Measurements from ENCODE around the gene NETO1.

The NETO1 gene, protein sequence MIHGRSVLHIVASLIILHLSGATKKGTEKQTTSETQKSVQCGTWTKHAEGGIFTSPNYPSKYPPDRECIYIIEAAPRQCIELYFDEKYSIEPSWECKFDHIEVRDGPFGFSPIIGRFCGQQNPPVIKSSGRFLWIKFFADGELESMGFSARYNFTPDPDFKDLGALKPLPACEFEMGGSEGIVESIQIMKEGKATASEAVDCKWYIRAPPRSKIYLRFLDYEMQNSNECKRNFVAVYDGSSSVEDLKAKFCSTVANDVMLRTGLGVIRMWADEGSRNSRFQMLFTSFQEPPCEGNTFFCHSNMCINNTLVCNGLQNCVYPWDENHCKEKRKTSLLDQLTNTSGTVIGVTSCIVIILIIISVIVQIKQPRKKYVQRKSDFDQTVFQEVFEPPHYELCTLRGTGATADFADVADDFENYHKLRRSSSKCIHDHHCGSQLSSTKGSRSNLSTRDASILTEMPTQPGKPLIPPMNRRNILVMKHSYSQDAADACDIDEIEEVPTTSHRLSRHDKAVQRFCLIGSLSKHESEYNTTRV

DNA sequence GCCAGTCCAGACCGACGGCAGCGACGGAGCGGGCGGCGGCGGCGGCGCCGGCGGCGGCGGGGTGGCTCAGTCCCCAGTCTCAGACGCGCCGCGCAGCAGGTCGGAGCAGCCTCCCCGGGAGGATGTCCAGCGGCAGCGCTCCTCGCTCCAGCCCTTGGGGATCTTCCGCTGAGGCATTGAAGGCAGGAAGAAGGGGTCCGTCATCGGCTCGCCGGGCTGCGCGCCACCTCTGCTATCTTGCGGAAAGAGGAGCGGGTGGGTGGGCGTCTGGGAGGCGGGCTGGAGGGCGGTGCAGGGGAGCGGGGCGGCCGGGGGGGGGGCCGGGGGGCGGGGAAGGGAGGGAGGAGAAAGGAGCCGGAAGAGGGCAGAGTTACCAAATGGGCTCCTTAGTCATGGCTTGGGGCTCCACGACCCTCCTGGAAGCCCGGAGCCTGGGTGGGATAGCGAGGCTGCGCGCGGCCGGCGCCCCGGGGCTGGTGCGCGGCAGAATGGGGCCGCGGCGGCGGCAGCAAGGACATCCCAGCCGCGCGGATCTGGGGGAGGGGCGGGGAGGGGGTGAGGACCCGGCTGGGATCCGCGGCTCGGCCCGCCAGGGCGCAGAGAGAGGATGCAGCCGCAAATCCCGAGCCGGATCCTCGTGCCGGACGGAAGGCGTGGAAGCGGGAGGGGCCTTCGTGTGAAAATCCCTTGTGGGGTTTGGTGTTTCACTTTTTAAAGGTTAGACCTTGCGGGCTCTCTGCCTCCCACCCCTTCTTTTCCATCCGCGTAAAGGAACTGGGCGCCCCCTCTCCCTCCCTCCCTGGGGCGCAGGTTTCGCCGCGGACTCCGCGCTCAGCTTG is at the start of gene NETO1:
Gene NETO1, minus strand, starts transcription at position 242 of the 839 bp plus-strand sequence. CDS start 696 bp downstream, outside the sequence.
- DNase-seq: no peak

DNA sequence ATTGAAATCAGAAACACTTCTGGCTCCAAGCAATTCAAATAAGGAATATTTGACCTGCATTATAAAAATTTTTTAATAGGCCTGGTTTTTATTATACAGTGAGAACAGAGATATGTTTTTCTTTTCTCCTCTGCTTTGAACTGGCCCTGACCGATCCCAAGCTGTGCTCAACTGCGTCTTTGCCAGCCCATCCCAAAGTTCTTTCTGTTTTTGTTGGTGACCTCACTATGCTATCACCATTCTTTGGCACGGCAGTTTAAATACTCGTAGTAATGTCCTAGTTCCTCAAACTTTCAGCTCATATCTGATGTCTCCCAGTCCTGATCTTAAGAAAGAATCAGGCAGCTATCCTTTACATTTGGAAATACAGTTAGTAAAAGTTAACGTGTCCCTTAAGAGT is 42.3 kb upstream of the NETO1 start:
- no peak for DNase-seq

DNA sequence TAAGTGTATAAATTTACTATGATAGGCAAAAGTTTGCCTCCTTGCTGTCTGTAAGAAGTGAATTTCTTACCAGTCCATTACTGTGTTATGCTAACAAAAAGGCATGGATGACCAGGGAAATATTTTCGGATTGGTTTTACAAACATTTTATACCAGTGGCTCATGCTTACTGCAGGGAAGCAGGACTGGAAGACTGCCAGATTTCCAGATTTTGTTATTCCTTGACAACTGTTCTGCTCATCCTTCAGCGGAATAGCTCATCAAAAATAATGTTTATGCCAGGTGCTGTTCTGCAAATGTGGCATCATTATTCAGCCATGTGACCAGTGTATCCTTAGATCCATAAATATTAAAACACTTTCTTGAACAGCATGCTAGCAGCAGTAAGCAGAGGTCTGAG is 40.4 kb upstream of the NETO1 start:
- no peak for DNase-seq

DNA sequence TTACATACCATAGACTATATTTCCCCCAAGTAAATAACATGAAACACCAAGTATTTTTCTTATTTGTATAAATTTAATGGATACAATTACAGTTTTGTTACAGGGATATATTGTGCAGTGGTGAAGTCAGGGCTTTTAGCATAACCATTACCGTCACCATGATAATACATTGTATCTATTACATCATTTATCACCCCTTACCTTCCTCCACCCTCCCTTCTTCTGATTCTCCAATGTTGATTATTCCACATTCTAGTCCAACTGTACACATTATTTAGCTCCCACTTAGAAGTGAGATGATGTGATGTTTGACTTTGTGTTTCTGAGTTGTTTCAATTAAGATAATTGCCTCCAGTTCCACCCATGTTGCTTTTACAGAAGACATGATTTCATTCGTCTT is 35.2 kb upstream of the NETO1 start:
- no peak for DNase-seq

DNA sequence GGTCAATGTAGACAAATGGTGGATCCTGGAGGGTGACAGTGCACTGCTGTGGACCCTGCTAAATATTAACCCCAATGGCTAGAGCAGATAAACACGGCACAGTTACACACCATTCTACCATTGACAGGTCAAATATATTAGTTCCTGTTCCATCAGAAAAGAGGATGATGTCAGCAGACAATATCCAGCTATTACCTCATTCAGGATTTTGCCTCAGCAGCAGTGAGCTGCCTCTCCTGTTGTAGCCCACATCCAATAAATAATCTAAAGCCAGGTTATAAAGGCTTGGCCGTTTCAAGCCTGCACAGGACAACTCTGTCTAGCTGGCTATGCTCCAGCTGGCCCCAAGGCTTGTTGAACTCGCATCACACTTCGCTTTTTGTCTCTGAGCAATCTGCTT is 31.6 kb upstream of the NETO1 start:
- no peak for DNase-seq

DNA sequence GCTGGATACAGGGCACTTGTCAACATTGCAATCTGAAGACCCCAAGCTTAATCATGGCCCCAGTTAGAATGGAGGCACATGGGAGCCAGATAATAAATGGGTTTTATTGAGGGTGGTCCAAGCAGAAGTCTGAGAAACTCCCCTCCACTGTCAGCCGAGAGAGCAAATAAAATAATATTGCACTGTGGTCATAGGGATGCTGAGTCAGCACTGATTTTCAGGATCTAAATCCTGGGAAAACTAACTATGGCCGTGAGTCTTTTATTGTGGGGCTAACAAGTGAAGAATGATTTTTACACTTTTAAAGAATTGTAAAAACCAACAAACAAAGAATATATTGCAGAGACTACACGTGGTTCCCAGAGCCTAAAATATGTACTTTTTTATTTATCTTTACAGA is 31.1 kb upstream of the NETO1 start:
- DNase-seq: no peak

DNA sequence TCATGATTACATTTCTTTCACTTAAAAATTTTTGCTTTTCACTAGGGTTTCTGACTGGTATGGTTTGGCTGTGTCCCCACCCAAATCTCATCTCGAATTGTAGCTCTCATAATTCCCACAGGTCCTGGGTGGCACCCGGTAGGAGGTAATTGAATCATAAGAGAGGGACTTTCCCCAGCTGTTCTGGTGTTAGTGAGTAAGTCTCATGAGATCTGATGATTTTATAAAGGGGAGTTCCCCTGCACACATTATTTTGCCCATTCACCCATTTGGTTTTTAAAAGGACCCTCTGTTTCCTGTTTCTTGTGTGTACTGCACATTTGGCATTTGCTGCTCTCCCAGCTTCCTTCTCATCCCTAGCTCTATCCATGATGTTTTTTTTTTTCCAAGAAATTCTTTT is 27.8 kb upstream of the NETO1 start:
- no peak for DNase-seq

DNA sequence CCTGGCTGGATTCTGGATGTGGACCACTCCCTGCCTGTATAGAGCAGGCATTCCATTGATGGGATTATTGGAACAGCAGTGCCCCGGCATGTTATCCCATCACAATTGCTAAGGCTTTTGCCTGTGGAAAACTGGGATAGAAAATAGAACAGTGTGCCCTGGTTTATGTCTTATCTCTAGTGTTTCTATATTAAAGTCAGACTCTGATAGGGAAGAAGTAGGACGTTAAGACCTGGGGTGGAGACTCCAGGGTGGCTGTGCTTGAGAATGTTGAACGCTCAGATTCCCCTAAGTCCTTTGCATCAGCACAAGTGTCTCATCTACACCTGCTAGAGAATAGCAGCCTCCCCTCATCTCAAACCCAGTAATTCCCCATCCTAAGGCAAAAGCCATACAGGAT is 10.8 kb upstream of the NETO1 start:
- DNase-seq: no peak

DNA sequence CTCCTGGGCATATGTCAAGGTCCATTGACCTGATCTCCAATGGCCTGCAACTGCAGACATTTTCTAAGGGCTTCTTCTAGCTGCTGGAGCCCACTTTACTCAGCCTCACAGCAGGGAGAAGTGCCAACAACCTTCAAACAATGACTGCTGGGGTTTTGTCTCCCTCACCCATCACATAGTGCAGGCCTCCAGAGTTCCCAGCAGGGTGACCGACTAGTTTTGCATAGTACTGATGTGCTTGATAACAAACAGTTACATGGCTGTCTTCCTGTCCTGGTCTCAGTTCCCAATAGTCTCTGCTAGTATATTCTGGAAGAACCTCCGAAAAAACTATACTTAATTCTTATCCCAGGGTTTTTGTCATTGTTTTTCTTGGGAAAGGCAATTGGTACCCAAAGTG is 10.4 kb upstream of the NETO1 start:
- DNase-seq: no peak

DNA sequence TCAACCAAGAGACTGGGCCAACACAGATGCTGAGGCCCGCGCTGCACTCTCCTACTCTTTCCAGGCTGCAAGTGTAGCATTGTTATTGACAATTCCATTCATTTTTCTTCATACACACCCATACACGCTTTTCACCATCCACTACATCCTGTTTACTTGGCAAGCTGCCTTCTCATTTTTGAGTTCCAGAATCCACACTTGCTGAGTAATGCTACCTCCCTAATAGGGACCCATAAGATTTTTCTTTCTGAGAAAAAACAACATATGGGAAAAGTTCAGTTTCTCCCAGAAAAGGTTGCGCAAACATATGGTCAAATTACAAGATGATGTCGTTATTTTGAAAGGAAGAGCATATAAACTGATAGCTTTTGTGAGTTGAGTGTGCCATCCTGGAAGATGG is 3.3 kb upstream of the NETO1 start:
- DNase-seq: no peak

DNA sequence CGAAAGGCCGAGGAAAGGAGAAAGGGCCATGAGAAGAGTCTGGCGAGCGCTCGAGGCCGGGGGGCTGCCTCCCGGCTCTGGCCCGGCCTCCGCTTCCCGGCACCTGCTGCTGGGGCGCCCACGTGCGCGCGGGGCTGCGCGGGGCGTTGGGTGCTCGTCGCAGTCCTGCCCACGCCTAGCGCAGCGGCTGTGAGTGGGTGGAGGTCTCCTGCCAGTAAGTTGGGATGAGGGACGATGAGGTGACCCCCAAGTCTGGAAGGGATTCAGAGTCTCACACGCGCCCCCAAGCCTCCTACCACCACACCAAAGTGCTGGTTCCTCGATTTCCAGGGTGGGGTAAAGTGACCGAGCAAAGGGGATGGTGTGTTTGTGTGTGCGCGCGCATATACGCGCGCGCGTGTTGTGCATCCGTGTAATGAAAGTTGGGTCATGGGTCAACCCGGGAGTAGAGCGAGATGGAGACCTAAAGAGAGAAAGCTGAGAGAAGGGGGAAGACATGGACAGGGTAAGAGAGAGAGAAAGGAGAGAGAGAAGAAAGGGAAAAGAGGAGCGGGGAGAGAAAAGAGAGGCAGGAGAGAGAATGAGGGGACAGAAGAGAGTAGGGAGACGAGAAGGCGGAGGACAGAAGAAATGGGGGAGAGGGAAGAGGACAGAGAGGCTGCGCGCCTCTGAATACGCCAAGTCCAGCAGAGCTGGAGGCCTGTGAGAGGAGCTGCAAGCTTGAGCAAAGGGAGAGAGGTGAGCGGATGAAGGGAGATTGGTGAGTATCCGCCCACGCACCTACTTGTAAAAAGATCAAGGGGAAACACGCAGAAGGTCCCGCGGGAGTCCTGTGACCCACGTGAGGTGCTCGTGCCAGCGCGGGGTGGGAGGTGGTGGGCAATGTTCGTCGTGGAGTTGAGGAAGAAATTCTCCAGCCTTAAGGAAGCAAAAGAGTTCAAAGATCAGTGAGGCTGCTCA is 1.7 kb upstream of the NETO1 start:
- DNase-seq: no peak

DNA sequence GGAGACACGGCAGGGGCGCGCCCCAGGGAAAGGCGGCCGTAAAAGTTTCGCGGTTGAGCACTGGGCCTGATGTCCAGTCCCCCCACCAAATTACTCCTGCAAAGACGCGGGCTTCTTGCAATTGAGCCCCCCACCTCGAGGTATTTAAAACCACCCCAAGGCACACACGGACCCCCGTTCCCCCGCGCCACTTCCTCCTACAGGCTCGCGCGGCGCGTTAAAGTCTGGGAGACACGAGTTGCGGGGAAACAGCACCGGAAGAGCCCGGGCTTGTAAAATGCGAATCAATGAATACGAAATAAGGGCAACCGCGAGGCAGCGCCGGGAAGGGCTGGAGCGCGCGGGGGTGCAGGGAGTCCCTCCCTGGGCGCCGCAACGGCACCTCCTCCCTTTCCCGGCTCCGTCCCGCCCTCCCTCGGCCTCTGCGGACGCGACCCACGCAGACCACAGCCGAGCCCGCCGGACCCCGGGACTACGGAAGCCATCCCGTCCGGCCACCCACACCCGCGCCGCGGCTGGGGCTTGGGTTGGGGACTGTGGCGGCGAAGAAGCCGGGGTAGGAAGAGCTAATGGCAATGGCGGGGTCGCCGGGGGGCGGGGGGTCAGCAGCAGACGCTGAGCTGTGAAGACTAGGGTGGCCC is 918 bp upstream of the NETO1 start:
- DNase-seq: no peak

DNA sequence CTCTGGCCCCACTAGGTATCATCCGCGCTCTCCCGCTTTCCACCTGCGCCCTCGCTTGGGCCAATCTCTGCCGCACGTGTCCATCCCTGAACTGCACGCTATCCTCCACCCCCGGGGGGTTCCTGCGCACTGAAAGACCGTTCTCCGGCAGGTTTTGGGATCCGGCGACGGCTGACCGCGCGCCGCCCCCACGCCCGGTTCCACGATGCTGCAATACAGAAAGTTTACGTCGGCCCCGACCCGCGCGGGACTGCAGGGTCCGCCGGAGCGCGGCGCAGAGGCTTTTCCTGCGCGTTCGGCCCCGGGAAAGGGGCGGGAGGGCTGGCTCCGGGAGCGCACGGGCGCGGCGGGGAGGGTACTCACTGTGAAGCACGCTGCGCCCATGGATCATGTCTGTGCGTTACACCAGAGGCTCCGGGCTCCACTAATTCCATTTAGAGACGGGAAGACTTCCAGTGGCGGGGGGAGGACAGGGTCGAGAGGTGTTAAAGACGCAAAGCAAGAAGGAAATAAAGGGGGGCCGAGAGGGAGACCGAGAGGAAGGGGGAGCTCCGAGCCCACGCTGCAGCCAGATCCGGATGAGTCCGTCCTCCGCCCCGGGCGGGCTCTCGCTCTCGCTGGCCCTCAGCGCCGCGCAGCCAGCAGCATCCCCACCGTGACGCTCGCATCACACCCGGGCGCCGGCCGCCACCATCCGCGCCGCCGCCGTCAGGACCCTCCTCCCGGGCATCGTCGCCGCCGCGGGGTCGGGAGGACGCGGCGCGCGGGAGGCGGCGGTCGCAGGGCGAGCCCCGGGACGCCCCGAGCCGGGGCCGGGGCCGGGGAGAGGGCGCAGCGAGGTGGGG is 664 bp downstream of the NETO1 start:
- no peak for DNase-seq

DNA sequence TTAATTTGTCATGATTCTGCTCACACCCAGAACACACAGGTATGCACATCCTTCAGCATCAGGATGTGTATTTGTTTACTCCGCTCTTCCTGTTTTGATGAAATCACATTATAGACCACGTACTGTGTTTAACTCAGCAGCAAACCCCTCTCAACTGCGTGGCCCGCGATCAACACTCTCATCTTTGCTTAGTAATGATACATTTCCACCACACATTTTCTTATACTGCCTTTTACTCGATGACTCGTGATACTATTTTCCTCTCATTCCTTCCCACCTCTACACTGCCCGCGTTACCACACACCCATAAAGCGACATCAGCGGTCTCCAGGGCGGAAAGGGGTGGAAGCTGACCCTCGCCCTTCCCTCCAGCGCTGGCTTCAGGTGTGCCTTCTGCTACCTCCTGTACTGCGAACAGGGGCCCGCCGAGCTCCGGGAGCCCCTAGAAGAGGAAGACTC is 1.3 kb downstream of the NETO1 start:
- no peak for DNase-seq

DNA sequence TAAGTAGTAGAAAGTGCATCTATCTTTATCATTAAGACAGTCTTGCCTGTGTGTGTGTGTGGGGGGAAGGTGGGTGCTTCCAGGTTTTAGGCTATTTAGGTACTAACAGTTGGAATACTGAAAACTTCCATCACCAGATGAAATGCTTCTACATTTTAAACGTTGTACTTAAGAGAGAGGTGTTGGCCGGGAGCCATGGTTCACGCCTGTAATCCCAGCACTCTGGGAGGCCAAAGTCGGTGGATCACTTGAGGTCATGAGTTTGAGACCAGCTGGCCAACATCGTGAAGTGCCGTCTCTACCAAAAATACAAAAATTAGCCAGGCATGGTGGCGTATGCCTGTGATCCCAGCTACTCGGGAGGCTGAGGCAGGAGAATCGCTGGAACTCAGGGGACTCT is 4.0 kb downstream of the NETO1 start:
- DNase-seq: no peak

DNA sequence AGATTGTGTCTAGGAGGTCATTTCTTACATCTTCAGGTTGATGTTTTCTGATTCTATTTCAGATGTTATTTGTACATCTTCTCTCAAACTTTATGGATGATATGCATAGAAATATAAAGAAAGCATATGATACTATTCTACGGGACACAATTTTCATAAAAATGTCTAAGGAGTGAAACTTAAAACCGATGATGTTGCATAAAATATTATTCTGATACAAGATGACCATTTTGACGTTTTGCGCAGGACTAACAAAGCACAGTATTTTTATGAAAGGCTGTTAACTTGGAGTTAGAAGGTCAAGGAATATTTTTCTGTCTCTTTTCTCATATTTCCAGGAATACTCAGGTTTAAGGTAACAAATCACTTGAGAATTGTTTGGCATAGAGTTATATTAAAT is 8.7 kb downstream of the NETO1 start:
- no peak for DNase-seq

DNA sequence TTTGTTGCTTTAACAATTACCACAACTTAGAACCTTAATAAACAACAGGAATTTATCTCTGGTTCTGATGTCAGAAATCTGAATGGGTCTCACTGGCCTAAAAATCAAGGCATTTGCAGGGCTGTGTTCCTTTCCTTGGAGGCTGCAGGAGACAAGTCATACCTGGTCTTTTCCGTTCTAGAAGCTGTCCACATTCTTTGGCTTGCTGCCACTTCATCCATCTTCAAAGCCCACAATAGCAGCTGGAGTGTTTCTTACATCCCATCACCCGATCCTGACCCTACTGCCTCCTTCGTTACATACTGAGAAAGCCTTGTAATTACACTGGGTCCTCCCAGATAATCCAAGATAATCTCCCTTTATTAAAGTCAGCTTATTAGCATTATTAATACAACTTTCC is 18.1 kb downstream of the NETO1 start:
- DNase-seq: no peak

DNA sequence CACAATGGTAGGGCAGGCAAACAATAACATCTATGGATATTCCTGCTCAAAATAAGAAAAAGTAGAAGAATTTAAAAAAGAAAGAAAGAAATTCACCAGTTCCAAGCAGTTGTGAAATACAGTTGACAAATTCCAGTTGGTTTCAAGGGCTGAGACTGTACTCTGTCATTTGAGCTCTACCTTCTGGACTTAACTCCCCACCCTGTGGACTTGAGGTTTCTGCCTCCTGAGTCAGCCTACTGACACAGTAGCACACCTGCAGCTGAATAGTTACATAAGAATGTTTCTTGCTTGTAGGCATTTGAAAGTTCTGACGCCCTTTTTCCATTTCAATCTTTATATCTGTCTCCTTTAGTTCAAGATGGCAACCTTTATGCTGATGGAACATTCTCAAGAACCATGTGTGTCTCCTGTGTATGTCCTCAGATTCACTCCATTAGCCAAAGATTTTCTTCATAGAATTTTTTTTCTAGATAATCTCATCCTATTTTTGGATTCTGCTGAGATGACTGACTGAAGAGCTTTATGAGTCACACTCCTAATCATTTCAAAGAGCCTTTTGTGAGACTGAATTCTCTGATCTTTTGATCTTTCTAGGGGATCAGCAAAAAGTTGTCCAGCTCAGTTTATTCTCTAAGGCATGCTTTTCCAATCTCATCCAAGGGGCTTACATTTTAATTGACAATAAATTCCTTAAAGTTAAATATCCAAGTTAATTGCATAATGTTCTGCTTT is 19.1 kb downstream of the NETO1 start:
- DNase-seq: no peak

DNA sequence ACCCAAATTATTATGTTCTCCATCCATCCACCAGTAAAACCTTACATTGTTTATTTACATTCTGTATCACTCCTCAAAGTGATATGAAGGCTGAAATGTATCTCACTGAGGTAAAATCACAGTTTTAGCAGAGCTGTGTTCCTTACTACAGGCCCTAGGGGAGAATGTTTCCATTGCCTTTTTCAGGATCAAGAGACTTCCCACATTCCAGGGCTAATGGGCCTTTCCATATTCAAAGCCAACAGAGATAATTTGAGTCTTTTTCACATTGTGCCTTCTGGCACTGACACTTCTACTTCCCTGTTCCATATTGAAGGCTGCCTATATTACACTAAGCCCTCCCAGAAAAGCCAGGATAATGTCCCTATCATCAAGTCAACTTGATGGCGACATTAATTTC is 20.0 kb downstream of the NETO1 start:
- no peak for DNase-seq

DNA sequence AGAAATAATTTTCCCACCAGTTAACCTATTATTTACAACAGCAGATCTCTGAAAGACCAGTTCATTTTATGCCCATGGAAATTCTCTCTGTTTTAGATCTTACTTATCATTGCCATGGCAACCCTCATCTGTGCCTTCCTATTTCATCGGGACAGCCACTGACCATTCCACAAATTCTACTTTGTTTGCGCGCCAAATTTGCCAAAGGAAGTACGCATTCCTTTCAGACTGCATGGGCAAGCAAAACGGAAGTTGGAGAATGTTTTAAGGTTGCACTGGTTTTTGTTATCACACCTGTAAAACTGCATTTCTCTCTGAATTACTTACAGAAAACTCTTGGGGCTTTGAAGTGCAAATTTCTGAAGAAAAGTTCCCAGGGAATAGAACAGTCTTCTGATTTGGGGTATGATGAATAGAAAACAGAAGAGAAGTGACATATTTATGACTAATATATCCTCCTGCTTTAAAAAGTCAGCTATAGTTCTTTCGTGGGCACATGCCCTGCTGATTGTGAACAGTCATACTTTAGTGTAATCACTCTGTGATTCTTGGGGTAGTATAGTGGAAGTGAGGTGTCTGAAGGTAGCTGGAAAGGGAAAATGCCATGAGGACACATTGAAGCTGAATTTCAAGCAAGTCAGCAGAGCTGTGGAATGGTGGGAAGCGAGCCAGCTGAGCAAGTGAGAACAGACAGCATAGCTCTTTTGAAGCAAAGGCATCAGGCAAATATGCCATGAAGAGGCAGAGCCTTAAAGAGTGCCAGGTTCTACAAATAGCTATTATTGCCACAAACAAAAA is 20.9 kb downstream of the NETO1 start:
- no peak for DNase-seq

Measured in stimulated activated CD8-positive, alpha-beta memory T cell treated with anti-CD3 and anti-CD28 coated beads, Interleukin-4, amount 100 ng/mL, for 48 hours (primary cell).